NK-92 (cell line): ENCODE results near the gene NNAT.
"Not testable (repeated sequence)": the region's sequence is repeated elsewhere in the genome, so short reads cannot be mapped to it uniquely, and the experiment has no call there.

Experiments used
- DNase-seq: peaks from one replicate; lab custom pipeline; 2025; ENCODE audit not compliant: unreplicated experiment; lab: John Stamatoyannopoulos, UW

The NNAT gene

GRCh38 chr20:37540001-37540400, 19.0 kb downstream of the NNAT start:
- no peak for DNase-seq

DNA sequence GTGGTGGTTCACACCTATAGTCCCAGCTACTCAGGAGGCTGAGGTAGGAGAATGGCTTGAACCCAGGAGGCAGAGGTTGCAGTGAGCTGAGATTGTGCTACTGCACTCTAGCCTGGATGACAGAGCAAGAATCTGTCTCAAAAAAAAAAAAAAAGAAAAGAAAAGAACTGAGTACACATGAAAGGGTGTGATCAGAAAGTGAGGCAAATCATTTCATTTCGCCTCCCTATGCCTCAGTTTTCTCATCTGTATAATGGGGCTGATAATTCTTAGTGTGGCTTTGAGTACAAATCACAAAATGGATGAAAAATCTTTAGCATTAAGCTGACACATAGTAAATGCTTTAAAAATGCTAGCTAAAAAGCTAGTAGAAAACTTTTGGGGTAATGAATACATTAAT, 19.8 kb downstream of the NNAT start:
- not testable (repeated sequence) for DNase-seq

- DNase-seq: no peak
Observed at GRCh38 chr20:37541326-37541725, 20.3 kb downstream of the NNAT start.

- DNase-seq: no peak
Observed at GRCh38 chr20:37542281-37542680, 21.2 kb downstream of the NNAT start.

GRCh38 chr20:37543828-37544227, 22.8 kb downstream of the NNAT start:
- no peak for DNase-seq

GRCh38 chr20:37544386-37544785, 23.3 kb downstream of the NNAT start:
- no peak for DNase-seq

- no peak for DNase-seq
Observed at GRCh38 chr20:37545516-37545915, 24.5 kb downstream of the NNAT start.

DNA sequence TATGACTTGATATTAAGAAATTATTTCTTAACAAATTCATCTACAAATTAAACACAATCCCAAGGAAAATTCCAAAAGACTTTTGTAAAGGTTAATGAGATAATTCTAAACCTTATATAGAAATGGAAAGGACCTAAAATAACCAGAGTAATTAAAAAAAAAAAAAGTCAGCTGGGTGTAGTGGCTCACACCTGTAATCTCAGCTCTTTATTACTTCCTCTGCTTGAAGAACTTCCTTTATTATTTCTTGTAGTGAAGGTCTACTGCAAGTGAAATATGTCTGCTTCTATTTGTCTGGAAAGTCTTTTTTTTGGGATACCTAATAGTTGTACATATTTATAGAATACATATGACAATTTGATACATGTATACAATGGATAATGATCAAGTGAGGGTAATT, 26.9 kb downstream of the NNAT start:
- no peak for DNase-seq

GRCh38 chr20:37550101-37550920, 29.3 kb downstream of the NNAT start:
- not testable (repeated sequence) for DNase-seq

- DNase-seq: not testable (repeated sequence)
Observed at GRCh38 chr20:37551660-37552059, 30.6 kb downstream of the NNAT start.

DNA sequence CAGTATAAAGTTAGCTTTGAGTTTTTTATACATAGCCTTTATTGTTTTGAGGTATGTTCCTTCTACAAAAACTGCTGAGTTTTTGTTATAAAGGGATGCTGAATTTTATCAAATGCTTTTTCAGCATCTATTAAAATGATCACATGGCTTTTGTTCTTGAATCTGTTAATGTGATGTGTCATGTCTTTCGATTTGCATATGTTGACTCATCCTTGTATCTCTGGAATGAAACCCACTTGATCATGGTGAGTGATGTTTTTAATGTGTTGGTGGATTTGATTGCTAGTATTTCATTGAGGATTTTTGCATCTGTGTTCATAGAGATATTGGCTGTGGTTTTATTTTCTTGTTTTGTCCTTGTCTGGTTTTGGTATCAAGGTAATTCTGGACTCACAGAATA, 31.4 kb downstream of the NNAT start:
- DNase-seq: no peak

- not testable (repeated sequence) for DNase-seq
Observed at GRCh38 chr20:37554721-37555298, 33.8 kb downstream of the NNAT start.

- no peak for DNase-seq
Observed at GRCh38 chr20:37556538-37556937, 35.5 kb downstream of the NNAT start.

- DNase-seq: no peak
Observed at GRCh38 chr20:37558306-37558705, 37.3 kb downstream of the NNAT start.

- DNase-seq: no peak
Observed at GRCh38 chr20:37558779-37559178, 37.7 kb downstream of the NNAT start.

- no peak for DNase-seq
Observed at GRCh38 chr20:37559312-37560027, 38.4 kb downstream of the NNAT start.

GRCh38 chr20:37560629-37561028, 39.6 kb downstream of the NNAT start:
- DNase-seq: no peak

- no peak for DNase-seq
Observed at GRCh38 chr20:37562695-37563480, 41.8 kb downstream of the NNAT start.

DNA sequence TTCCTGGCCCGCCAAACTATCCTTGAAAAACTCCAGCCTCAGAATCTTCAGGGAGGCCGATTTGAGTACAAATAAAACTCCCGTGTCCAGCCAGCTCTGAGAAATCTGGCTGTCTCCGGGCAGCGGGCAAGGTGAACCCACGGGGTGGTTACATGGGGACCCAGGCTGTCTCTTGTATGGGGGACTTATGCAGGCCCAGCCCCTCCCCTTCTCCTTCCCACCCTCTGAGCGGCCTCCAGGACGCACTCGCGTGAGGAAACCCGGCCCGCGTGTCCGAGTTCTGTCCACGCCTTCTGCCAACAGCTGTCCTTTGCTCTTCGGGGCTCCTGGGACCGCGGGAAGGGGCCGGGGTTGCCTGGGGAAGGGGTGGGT, 43.0 kb downstream of the NNAT start:
- no peak for DNase-seq

DNA sequence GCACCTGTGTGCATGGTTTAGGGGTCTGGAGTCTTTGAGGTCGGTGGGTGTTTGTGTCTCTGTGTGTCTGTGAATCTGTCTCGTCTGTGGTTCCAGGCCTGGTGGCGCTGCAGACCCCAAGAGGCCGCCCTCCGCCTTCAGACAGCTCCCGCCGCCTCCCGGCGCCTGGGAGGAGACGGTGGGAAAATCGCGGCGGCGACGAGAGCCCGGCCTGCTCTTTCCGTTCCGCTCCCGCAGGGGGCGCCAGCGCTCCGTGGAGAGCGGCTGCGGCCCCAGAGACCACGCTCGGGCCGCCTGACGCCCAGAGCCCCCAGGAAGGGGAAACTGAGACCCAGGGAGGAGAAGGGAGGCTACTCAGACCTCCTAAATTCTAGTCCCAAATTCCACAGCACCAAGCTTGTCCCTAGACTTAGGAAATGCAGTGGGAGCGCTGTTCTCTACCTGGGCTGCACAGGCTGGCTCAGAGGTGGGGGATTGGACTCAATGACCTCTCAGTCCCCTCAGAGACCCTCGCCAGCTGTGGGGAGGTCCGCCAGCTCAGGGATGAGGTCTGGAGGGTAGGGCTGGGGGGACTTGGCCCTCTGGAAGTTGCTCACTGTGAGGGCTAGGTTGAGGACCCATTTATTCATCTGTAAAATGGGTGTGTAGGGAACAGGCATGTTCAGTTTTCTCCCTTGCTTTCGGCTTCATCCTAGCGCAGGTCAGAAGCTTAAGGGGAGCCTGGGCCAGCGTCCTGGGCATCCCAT, 43.5 kb downstream of the NNAT start:
- no peak for DNase-seq
